OCI-LY1 (cell line): Measurements from ENCODE around the gene PRSS22.

Source experiments
- H2AFZ ChIP-seq: fragments of 200-600 bp; sonication (generic), shearing (Covaris generic); 2 replicates; pipeline ENCODE4 v1.6.0; 2014; ENCODE audit warnings: antibody characterized with exemption, mild to moderate bottlenecking, low read length
- H3F3A ChIP-seq: fragments of 200-600 bp; sonication (generic), shearing (Covaris generic); 2 replicates; pipeline ENCODE4 v1.6.0; 2014; ENCODE audit warnings: mild to moderate bottlenecking, antibody characterized with exemption, low read length, moderate library complexity; ENCODE audit not compliant: insufficient read depth
- H3K27ac ChIP-seq: fragments of 200-600 bp; sonication (generic); 2 replicates; pipeline ENCODE4 v1.5.1; 2014; ENCODE audit warnings: low read length, mixed run types, mild to moderate bottlenecking, low read depth; ENCODE audit not compliant: poor library complexity, severe bottlenecking
- H3K27me3 ChIP-seq: fragments of 200-600 bp; sonication (generic); 2 replicates; pipeline ENCODE4 v1.6.0; 2014; ENCODE audit warnings: antibody characterized with exemption, mild to moderate bottlenecking, low read length, moderate library complexity; ENCODE audit not compliant: insufficient read depth
- H3K36me3 ChIP-seq: fragments of 200-600 bp; sonication (generic); 2 replicates; pipeline ENCODE4 v1.6.1; 2014; ENCODE audit warnings: mild to moderate bottlenecking, antibody characterized with exemption, low read length, moderate library complexity, mixed read lengths; ENCODE audit not compliant: insufficient read depth
- H3K4me1 ChIP-seq: fragments of 200-600 bp; sonication (generic); 2 replicates; pipeline ENCODE4 v1.5.1; 2014; ENCODE audit warnings: mild to moderate bottlenecking, low read length, moderate library complexity; ENCODE audit not compliant: insufficient read depth, severe bottlenecking
- H3K4me2 ChIP-seq: fragments of 200-600 bp; sonication (generic), shearing (Covaris generic); 2 replicates; pipeline ENCODE4 v1.6.1; 2014; ENCODE audit warnings: low read length
- H3K4me3 ChIP-seq: fragments of 200-600 bp; sonication (generic); 2 replicates; pipeline ENCODE4 v1.5.1; 2014; ENCODE audit warnings: low read length, low read depth, mild to moderate bottlenecking, mixed read lengths; ENCODE audit not compliant: poor library complexity, severe bottlenecking
- H3K79me2 ChIP-seq: fragments of 200-600 bp; shearing (Covaris generic); 2 replicates; pipeline ENCODE4 v1.6.1; 2016; ENCODE audit warnings: mixed run types, low read length, mixed read lengths; ENCODE audit not compliant: insufficient read depth
- H3K9ac ChIP-seq: fragments of 200-600 bp; sonication (generic), shearing (Covaris generic); 2 replicates; pipeline ENCODE4 v1.6.1; 2014; ENCODE audit warnings: mild to moderate bottlenecking, low read length, mixed read lengths
- H3K9me2 ChIP-seq: fragments of 200-600 bp; sonication (generic), shearing (Covaris generic); 2 replicates; pipeline ENCODE4 v1.6.1; 2014; ENCODE audit warnings: low read depth, mild to moderate bottlenecking, low read length, mixed read lengths
- H3K9me3 ChIP-seq: fragments of 200-600 bp; shearing (Covaris generic); 2 replicates; pipeline ENCODE4 v1.6.1; 2014; ENCODE audit warnings: low read length, mixed read lengths
- H4K20me1 ChIP-seq: fragments of 200-600 bp; sonication (generic), shearing (Covaris generic); 2 replicates; pipeline ENCODE4 v1.6.0; 2016; ENCODE audit warnings: mild to moderate bottlenecking, low read length; ENCODE audit not compliant: insufficient read depth
- EZH2 ChIP-seq: fragments of 200-600 bp; sonication (generic), shearing (Covaris generic); IDR thresholded peaks from 2 replicates; pipeline ENCODE4 v1.8.0; 2017; ENCODE audit warnings: borderline replicate concordance, mixed run types, mild to moderate bottlenecking, antibody characterized with exemption, low read length, moderate library complexity, mixed read lengths
- TF ChIP-seq, protein P1 (sequence below): fragments of 200-600 bp; sonication (generic), shearing (Covaris generic); IDR thresholded peaks from 2 replicates; pipeline ENCODE4 v1.5.1; 2017; ENCODE audit warnings: mild to moderate bottlenecking, antibody characterized with exemption, low read length, moderate library complexity, mixed read lengths

Gene PRSS22

DNA sequence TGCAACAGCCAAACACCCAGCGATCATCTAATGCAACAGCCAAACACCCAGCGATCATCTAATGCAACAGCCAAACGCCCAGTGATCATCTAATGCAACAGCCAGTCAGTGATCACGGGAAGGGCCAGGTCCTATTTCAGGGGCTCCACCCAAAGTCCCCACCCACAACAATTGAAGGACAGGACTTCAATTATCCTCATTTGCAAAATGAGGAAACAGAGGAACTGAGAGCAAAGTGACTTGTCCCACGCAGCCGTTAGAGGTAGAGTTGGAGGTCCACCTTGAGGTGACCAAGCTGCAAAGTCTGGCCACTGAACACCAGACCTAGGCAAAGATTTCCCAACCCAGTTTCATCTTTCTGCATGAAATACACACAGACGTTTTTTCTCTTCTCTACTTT, 24.2 kb downstream of the PRSS22 start:
- no peak overlapping the region for H2AFZ ChIP-seq
- H3K4me1 ChIP-seq: no peaks in the 10 kb centered on the region
- H3K36me3 ChIP-seq: no peaks in the 10 kb centered on the region
- no peaks in the 10 kb centered on the region for H3K79me2 ChIP-seq
- no peaks in the 10 kb centered on the region for H3F3A ChIP-seq
- H3K4me2 ChIP-seq: no peak overlapping the region
- H4K20me1 ChIP-seq: no peaks in the 10 kb centered on the region
- no peaks in the 10 kb centered on the region for H3K9me2 ChIP-seq
- H3K27me3 ChIP-seq: peaks cover 15% of the 10 kb centered on the region; the same call in 1 of the 2 replicates
- H3K9ac ChIP-seq: no peak overlapping the region
- H3K27ac ChIP-seq: no peak overlapping the region
- no peak for TF ChIP-seq EZH2
- TF ChIP-seq, protein P1, sequence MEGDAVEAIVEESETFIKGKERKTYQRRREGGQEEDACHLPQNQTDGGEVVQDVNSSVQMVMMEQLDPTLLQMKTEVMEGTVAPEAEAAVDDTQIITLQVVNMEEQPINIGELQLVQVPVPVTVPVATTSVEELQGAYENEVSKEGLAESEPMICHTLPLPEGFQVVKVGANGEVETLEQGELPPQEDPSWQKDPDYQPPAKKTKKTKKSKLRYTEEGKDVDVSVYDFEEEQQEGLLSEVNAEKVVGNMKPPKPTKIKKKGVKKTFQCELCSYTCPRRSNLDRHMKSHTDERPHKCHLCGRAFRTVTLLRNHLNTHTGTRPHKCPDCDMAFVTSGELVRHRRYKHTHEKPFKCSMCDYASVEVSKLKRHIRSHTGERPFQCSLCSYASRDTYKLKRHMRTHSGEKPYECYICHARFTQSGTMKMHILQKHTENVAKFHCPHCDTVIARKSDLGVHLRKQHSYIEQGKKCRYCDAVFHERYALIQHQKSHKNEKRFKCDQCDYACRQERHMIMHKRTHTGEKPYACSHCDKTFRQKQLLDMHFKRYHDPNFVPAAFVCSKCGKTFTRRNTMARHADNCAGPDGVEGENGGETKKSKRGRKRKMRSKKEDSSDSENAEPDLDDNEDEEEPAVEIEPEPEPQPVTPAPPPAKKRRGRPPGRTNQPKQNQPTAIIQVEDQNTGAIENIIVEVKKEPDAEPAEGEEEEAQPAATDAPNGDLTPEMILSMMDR: no peak
- no peaks in the 10 kb centered on the region for H3K9me3 ChIP-seq
- H3K4me3 ChIP-seq: no peak overlapping the region

DNA sequence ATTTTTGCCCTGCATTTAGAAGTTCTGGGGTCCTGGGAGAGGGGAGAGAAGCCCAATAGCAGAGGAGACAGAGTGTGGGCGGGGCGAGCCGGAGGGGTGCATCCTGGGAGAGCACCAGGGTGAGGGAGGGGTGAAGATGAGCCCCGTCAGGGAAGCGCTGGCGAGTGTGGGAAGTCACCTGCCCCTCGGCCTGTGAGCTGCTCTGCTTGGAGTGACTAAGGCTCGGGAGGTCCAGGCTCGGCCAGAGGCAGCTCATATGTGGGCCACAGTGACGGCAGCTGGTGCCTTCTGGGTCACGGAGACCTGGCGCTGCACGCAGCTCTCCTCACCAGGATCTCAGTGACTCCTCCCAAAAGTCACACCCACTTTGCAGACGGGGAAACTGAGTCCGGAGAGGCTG, 26.8 kb downstream of the PRSS22 start:
- no peaks in the 10 kb centered on the region for H3K4me1 ChIP-seq
- no peak overlapping the region for H3K27ac ChIP-seq
- H3K36me3 ChIP-seq: no peaks in the 10 kb centered on the region
- TF ChIP-seq EZH2: no peak
- TF ChIP-seq, protein P1: no peak
- no peaks in the 10 kb centered on the region for H3K9me3 ChIP-seq
- H3K27me3 ChIP-seq: peaks cover 10% of the 10 kb centered on the region; the same call in 1 of the 2 replicates
- no peaks in the 10 kb centered on the region for H3K9me2 ChIP-seq
- H2AFZ ChIP-seq: no peak overlapping the region
- H3F3A ChIP-seq: no peaks in the 10 kb centered on the region
- no peaks in the 10 kb centered on the region for H4K20me1 ChIP-seq
- no peak overlapping the region for H3K9ac ChIP-seq
- H3K4me3 ChIP-seq: no peak overlapping the region
- H3K4me2 ChIP-seq: no peak overlapping the region
- no peaks in the 10 kb centered on the region for H3K79me2 ChIP-seq

DNA sequence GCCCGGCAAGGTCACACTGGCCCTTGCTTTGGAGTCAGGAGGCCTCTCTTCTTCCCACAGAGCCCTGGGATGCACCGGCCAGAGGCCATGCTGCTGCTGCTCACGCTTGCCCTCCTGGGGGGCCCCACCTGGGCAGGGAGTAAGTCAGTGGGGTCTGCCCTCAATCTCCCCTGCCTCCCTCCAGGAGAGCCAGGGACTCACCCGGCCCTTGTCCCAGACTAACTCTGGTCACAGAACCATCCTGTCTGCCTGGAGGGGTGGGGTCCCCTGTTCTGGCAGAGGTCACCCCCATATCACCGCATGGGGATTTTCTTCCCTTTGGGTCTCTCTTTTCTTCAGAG, 27.6 kb downstream of the PRSS22 start:
- Histone ChIP-seq H3K79me2 (no peaks in the 10 kb centered on the region), H3K4me2 (no peak overlapping the region), H3K4me1 (no peaks in the 10 kb centered on the region), H4K20me1 (no peaks in the 10 kb centered on the region), H2AFZ (no peak overlapping the region), H3K4me3 (no peak overlapping the region), H3K27ac (no peak overlapping the region), H3F3A (no peaks in the 10 kb centered on the region), H3K27me3 (peaks cover 15% of the 10 kb centered on the region; the same call in 1 of the 2 replicates), H3K36me3 (no peaks in the 10 kb centered on the region), H3K9me3 (no peaks in the 10 kb centered on the region), H3K9ac (no peak overlapping the region), H3K9me2 (no peaks in the 10 kb centered on the region)
- no peak for TF ChIP-seq EZH2
- TF ChIP-seq, protein P1: no peak
